Astrocyte of the spinal cord (primary cell): ENCODE results near the gene MRTFB.

ENCODE experiments used
- DNase-seq: peaks from one replicate; pipeline ENCODE4 v3.0.0; 2011; ENCODE audit warnings: low read depth, low spot score
- H3K4me3 ChIP-seq: 2 replicates; pipeline ENCODE4 v1.5.1; 2011; ENCODE audit warnings: low read depth, mild to moderate bottlenecking, low read length, moderate library complexity
- CTCF ChIP-seq: IDR thresholded peaks from 2 replicates; pipeline ENCODE4 v1.5.1; 2012; ENCODE audit warnings: low read depth, mild to moderate bottlenecking, low read length, inconsistent platforms
- in situ Hi-C: cut with HindIII; loops from 2 replicates; pipeline ENCODE4 v1.10.0; 2017; ENCODE audit warnings: low sequenced_read_pairs

The MRTFB gene

GRCh38 chr16:14314116-14314515, 243.0 kb downstream of the MRTFB start:
- TF ChIP-seq CTCF, result no peak
- in situ Hi-C loops, result no loop called here
- H3K4me3 ChIP-seq, result no peak overlapping the region
- no peak for DNase-seq

GRCh38 chr16:14315683-14316320, 244.7 kb downstream of the MRTFB start:
- no peak for TF ChIP-seq CTCF
- in situ Hi-C loops, result no loop called here
- H3K4me3 ChIP-seq, result no peak overlapping the region
- DNase-seq, result no peak
